Neural cell (in vitro differentiated cells): ENCODE results near the gene MARF1.

Source experiments
- EZH2 ChIP-seq: fragments of 200-600, 300-800 bp; shearing (Covaris generic), sonication (generic); IDR thresholded peaks from 2 replicates; pipeline ENCODE4 v1.6.1; 2014; ENCODE audit warnings: antibody characterized with exemption, low read length, borderline replicate concordance, mild to moderate bottlenecking; ENCODE audit not compliant: insufficient read depth, poor library complexity, severe bottlenecking
- TF ChIP-seq, protein P1 (sequence below): fragments of 450-650 bp; IDR thresholded peaks from 2 replicates; pipeline ENCODE4 v1.5.1; 2014; ENCODE audit warnings: antibody characterized with exemption, mild to moderate bottlenecking, moderate library complexity; ENCODE audit not compliant: poor library complexity, severe bottlenecking

DNA sequence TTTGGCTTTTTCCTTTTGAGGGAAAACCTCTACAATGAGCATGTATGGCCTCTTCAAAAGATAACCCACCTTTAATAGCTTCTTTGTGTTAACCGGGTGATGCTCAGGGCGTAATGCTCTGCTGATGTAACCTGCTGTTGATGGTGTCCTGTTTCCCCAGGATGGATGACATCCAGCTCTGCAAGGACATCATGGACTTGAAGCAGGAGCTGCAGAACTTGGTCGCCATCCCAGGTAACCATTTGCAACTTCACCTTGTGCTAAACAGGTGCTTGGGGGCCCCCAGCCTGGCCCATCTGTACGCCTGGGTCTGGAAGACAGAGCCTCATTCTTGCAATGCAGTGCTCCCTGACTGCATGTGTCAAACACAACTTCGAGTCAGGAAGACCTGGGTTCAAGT lies 75.1 kb downstream of the MARF1 start:
- TF ChIP-seq, protein P1, sequence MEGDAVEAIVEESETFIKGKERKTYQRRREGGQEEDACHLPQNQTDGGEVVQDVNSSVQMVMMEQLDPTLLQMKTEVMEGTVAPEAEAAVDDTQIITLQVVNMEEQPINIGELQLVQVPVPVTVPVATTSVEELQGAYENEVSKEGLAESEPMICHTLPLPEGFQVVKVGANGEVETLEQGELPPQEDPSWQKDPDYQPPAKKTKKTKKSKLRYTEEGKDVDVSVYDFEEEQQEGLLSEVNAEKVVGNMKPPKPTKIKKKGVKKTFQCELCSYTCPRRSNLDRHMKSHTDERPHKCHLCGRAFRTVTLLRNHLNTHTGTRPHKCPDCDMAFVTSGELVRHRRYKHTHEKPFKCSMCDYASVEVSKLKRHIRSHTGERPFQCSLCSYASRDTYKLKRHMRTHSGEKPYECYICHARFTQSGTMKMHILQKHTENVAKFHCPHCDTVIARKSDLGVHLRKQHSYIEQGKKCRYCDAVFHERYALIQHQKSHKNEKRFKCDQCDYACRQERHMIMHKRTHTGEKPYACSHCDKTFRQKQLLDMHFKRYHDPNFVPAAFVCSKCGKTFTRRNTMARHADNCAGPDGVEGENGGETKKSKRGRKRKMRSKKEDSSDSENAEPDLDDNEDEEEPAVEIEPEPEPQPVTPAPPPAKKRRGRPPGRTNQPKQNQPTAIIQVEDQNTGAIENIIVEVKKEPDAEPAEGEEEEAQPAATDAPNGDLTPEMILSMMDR: no peak
- TF ChIP-seq EZH2: no peak
